ENCODE measurements around the gene NRP2. TPM values are rescaled to one million over a fixed set of nuclear protein-coding genes. Genes with fewer than 3 reads are reported as not detected.

Gene NRP2
- total and polyA plus RNA-seq, 2 of the 13 experiments (the other 11 are each of a cell fraction or from before 2014, with no cell fraction given) = 0.65 to 1.4 TPM

- TF ChIP-seq PAXIP1 (CRISPR knock-in tag; conservative IDR thresholded peaks at IDR 0.05) (peak; percentile 78), ARID5B (CRISPR knock-in tag; IDR thresholded peaks at IDR 0.05) (peak; percentile 71), FOXO1 (CRISPR knock-in tag; IDR thresholded peaks at IDR 0.05) (peak; percentile 33; the same call in 1 of the 2 replicates), SOX6 (IDR thresholded peaks at IDR 0.05) (no peak), SOX6 (CRISPR knock-in tag; IDR thresholded peaks at IDR 0.05) (peak; percentile 72), CEBPB (IDR thresholded peaks at IDR 0.05; ENCODE audit: borderline replicate concordance, low read depth, low read length) (peak; percentile 52; the same call in 1 of the 2 replicates), FOXP1 (IDR thresholded peaks at IDR 0.05) (no peak), FOXP1 (CRISPR knock-in tag; IDR thresholded peaks at IDR 0.05) (peak; percentile 26; the same call in 1 of the 2 replicates), SOX13 (IDR thresholded peaks at IDR 0.05) (no peak), SOX13 (CRISPR knock-in tag; conservative IDR thresholded peaks at IDR 0.05 in 1 of 2, IDR thresholded peaks at IDR 0.05 in 1 of 2) (0 out of 4 replicates have a peak, but pooled peaks of 1 of the 2 experiments have one; percentile 10), ZNF101 (CRISPR knock-in tag; IDR thresholded peaks at IDR 0.05; ENCODE audit: borderline replicate concordance, low read depth) (no peak), SNAPC4 (CRISPR knock-in tag; IDR thresholded peaks at IDR 0.05) (no peak), FOXA3 (CRISPR knock-in tag; IDR thresholded peaks at IDR 0.05) (0 out of 2 replicates have a peak, but pooled peaks have one; percentile 5), NCOA2 (CRISPR knock-in tag; IDR thresholded peaks at IDR 0.05) (peak; percentile 48; the same call in 1 of the 2 replicates), ZNF605 (CRISPR knock-in tag; IDR thresholded peaks at IDR 0.05) (0 out of 2 replicates have a peak, but pooled peaks have one; percentile 32), POLR2G (IDR thresholded peaks at IDR 0.05; ENCODE audit: low read depth, low read length) (no peak), MXI1 (IDR thresholded peaks at IDR 0.05; ENCODE audit: borderline replicate concordance, low read depth, low read length) (no peak), FOXA1 (IDR thresholded peaks at IDR 0.05) (no peak), FOXA1 (CRISPR knock-in tag; IDR thresholded peaks at IDR 0.05) (no peak)
These were observed 21.9 kb downstream of the NRP2 start (continued) for GRCh38 chr2:205704127-205704741.
